ENCODE data around the gene TECTB.
"Not testable (repeated sequence)": the region's sequence is repeated elsewhere in the genome, so short reads cannot be mapped to it uniquely, and the experiment has no call there.

TECTB gene

GRCh38 chr10:112283100-112283499 lies at the start of gene TECTB:
TSS of gene TECTB (plus strand) at chr10:112283400. CDS start at chr10:112283735, 335 bp downstream.
- DNase-seq: no peak

DNA sequence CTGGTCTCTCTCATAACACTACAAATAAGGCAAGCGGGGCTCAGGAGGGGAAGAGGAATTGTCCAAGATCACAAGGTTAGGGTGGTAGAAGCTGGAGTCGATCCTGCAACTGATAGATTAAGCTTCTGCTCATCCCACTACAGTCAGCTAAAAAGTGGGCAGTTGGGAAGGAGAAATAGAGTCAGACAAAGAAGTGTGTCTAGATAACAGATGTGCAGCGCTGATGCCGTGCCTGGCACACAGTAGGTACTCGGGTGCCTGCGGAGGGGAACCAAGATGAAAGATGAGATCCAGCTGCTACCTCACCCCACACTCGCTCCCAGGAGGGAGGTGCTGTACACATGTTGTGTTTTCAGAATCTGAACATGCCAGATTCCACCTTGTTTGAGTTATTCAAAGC lies 48.1 kb upstream of the TECTB start:
- DNase-seq: no peak

DNA sequence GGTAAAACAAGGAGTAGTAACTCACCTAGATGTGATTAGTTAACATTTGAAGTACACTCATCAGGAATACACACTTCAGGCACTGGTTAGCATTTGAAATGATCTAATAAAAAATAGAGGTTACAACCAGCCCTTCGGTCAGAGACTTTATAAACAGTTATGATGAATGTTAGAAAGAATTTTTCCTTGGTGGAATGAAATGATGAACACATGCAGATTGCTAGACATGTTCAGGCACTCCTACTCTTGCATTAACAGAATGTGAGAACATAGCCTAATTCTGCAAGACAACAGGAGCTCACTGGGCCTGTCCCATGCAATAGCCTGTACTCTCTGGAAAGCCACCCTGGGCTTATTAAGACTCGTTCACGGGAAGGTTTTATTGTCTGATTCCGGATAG lies 47.3 kb upstream of the TECTB start:
- DNase-seq: no peak

- no peak for DNase-seq
Measured at GRCh38 chr10:112236486-112236885, 46.7 kb upstream of the TECTB start.

DNA sequence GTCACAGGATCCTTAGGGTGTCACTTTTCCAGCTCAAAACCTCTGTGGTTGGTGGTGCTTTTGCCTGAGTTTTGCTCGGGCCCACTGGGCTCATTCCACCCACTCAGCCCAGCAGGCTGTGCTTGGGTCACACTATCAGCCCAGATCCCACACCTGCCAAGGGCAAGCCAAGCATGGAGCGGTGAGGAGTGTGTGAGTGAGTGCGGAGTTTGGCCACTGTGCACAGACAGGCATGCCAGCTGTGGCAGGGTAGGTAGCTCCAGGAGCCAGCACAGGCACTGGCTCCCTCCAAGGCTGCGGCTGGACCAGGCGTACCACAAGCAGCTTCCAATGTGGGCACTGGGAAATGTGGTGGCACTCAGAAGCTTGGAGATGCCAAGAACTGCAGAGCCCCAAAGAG lies 43.9 kb upstream of the TECTB start:
- DNase-seq: no peak

GRCh38 chr10:112240441-112240840 lies 42.8 kb upstream of the TECTB start:
- no peak for DNase-seq

DNA sequence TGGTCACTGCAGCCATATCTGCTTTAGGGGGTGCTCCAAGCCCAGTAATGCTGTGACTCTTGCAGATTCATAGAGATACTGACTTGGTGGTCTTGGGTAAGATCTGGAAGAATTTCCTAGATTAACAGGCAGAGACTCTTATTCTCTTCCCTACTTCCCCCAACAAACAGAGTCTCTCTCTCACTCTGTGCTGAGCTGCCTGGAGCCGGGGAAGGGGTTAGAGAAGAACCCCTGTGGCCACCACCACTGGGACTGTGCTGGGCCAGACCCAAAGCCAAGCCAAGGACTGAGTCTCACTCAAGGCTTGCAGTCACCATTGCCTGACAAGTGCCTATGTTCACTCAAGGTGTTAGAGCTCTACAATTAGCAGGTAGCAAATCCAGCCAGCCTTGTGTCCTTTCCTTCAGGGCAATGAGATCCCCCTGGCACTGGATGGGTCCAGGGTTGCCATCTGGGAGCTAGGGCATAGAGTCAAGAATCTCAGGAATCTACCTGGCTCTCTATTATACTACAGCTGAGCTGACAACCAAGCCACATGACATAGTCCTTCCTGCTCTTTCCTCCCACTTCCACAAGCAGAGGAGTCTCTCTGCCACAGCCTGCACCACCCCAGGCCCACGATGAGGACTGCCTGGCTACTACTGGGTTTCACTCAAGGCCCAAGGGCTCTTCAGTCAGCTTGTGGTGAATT lies 41.4 kb upstream of the TECTB start:
- no peak for DNase-seq

DNA sequence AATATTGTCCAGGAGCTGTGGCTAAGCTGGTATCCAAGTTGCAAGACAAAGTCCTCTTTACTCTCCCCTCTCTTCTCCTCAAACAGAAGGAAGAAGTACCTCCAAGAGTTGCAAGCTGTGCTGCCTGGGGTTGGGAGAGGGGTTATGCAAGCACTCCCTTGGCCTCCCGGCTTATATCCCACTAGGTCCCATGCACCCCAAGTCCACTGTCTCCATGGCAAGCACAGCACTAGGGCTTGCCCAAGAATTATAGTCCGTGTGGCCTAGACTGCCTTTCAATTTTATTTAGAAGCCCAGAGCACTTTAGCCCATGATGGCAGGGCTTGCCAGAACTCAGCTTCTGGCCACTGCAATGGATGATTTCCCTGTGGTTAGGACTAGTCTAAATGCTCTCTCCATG lies 40.4 kb upstream of the TECTB start:
- no peak for DNase-seq

DNA sequence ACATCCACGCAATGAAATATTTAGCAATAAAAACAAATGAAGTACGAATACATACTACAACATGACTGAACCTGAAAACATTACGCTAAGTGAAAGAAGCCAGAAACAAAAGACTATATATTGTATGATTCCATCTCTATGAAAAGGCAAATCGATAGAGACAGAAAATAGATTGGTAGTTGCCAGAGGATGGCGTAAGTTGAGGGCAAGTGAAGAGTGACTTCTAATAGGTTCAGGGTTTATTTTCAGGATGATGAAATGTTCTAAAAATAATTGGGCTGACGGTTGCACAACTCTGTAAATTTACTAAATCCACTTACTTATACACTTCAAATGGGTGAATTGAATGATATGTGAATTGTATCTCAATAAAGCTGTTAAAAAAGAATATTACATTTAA lies 39.5 kb upstream of the TECTB start:
- no peak for DNase-seq

- no peak for DNase-seq
Measured at GRCh38 chr10:112244197-112244596, 39.0 kb upstream of the TECTB start.

DNA sequence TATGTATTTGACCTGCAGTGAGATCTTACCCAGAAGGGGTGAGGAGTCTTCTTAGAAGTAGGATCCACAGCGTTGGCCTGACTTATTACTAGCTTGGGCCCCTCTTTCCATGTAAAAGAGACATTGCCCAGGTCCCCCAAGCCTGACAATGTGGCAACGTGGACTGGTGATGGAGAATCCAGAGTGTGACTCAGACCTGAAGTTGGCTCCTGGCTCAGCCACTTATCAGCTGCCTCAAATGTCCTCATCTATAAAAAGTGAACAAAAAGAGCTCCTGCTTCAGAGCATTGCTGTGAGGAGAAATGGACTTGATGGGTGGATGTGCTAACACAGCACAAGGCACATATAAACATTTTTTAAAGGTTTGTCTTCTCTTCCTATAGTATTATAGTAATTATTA lies 35.4 kb upstream of the TECTB start:
- no peak for DNase-seq

DNA sequence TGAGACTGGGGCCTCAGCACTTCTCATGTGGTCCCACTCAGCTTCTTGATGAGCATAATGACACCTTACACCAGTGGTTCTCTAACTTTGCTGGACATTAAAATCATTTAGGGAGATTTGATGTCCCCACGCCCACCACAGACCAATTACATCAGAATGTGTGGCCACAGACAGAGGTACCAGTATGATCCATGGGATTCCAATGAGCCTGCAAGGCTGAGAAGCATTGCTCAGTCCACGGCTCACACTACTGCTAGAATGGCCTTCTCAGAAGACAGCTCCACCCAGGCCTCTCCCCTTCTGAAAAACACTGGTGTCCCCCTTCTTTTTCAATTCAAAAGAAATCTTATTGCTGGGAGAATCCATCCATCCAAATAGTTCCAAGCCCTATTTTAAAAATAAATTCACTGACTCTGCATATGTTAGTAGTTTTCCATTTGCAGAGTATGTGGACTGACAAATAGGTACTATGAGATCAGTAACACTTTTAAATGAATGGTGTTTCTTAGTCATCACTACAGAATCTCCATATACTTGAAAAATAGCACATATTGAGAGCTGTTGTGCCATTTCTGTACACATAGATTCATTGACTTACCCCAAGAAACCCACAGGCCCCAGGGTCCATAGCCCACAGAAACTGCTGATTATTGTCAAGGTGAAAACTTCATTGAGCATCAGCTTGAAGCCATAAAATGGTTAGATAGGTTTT lies 34.5 kb upstream of the TECTB start:
- no peak for DNase-seq

- no peak for DNase-seq
Measured at GRCh38 chr10:112249722-112250121, 33.5 kb upstream of the TECTB start.

GRCh38 chr10:112250555-112250954 lies 32.6 kb upstream of the TECTB start:
- DNase-seq: no peak

GRCh38 chr10:112251238-112251637 lies 32.0 kb upstream of the TECTB start:
- not testable (repeated sequence) for DNase-seq

GRCh38 chr10:112258407-112258806 lies 24.8 kb upstream of the TECTB start:
- no peak for DNase-seq

DNA sequence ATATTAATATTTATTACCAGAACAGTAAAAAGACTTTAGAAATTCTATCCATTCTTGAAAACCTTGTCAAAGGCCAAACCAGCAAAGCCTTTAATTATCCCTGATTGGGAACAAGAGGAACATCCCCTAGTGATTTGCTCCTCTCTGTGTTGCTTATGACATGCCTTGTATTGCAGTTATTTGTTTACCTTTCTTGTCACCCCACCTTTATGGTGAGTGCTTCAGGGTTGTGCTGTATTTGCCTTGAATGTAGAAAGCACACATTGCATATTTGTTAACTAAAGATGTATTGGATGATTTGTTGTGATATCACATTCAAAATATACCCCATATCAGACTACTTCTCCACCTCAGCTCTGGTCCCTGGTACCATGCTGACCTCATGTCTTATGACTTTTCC lies 23.5 kb upstream of the TECTB start:
- DNase-seq: no peak

GRCh38 chr10:112260831-112261230 lies 22.4 kb upstream of the TECTB start:
- no peak for DNase-seq

- DNase-seq: no peak
Measured at GRCh38 chr10:112261281-112261822, 21.8 kb upstream of the TECTB start.

- DNase-seq: no peak
Measured at GRCh38 chr10:112262546-112262945, 20.7 kb upstream of the TECTB start.

DNA sequence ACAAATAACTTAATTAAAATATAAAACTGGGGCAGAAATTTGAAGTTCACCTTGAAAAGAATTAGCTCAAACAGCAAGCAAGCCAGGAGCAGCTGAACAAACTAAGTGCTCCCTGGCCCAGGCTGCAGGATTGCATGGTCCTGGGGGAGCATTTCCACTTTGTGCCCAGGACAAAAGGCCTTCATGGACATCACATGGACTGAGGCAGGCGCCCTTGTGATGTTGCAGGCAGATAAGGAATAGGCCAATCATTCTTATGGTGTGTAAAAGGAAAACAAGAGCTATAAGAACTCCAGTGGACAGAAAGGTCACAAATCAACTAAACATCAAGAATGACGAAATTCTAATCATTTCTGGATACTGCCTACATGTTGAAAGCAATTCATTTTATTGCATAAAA lies 17.5 kb upstream of the TECTB start:
- DNase-seq: no peak

DNA sequence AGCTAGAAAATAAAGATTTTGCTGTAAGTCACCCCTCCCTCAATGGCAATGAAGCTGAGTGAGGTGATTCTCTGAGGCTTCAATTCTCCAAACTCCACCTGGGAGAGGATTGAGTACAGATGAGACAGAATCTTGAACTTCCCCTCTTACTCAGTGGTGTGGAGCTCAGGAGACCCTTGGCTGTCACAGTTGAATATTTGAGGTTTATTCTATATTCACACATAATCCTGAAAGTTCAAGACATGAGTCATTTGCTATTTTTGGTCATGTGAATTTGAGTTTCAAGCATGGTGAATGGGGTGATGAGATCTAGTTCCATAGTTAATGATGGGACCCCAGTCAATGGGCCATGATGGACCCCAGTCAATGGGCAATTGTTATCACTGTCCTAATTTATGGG lies 13.9 kb upstream of the TECTB start:
- DNase-seq: no peak

- no peak for DNase-seq
Measured at GRCh38 chr10:112271982-112272381, 11.2 kb upstream of the TECTB start.

GRCh38 chr10:112274831-112275230 lies 8.4 kb upstream of the TECTB start:
- DNase-seq: no peak
